Measurements from ENCODE around the gene SIPA1L3.

The SIPA1L3 gene

GRCh38 chr19:37947778-37948177 lies 40.8 kb downstream of the SIPA1L3 start:
- DNase-seq = no peak

- DNase-seq = no peak
Observed at GRCh38 chr19:37948362-37948761, 41.4 kb downstream of the SIPA1L3 start.

- DNase-seq = peak; percentile 78
Observed at GRCh38 chr19:37950471-37951175, 43.6 kb downstream of the SIPA1L3 start.

- DNase-seq = no peak
Observed at GRCh38 chr19:37951816-37952210, 44.8 kb downstream of the SIPA1L3 start.

- DNase-seq = no peak
Observed at GRCh38 chr19:37953171-37953917, 46.3 kb downstream of the SIPA1L3 start.

- no peak for DNase-seq
Observed at GRCh38 chr19:37953918-37954303, 46.9 kb downstream of the SIPA1L3 start.

- DNase-seq = no peak
Observed at GRCh38 chr19:37954421-37954874, 47.4 kb downstream of the SIPA1L3 start.

- no peak for DNase-seq
Observed at GRCh38 chr19:37955986-37956385, 49.0 kb downstream of the SIPA1L3 start.

- no peak for DNase-seq
Observed at GRCh38 chr19:37957176-37957575, 50.2 kb downstream of the SIPA1L3 start.

GRCh38 chr19:37959665-37960114 lies 52.7 kb downstream of the SIPA1L3 start:
- DNase-seq = no peak

GRCh38 chr19:37961198-37961597 lies 54.2 kb downstream of the SIPA1L3 start:
- DNase-seq = no peak

GRCh38 chr19:37963190-37963936 lies 56.4 kb downstream of the SIPA1L3 start:
- no peak for DNase-seq

- no peak for DNase-seq
Observed at GRCh38 chr19:37964109-37964508, 57.1 kb downstream of the SIPA1L3 start.

- DNase-seq = no peak
Observed at GRCh38 chr19:37966211-37966661, 59.2 kb downstream of the SIPA1L3 start.

- no peak for DNase-seq
Observed at GRCh38 chr19:37966662-37967231, 59.7 kb downstream of the SIPA1L3 start.

GRCh38 chr19:37969695-37970094 lies 62.7 kb downstream of the SIPA1L3 start:
- DNase-seq = no peak

GRCh38 chr19:37970699-37971098 lies 63.7 kb downstream of the SIPA1L3 start:
- no peak for DNase-seq

- DNase-seq = no peak
Observed at GRCh38 chr19:37972803-37973202, 65.8 kb downstream of the SIPA1L3 start.

GRCh38 chr19:37973666-37974065 lies 66.7 kb downstream of the SIPA1L3 start:
- DNase-seq = no peak

- DNase-seq = no peak
Observed at GRCh38 chr19:37975071-37975470, 68.1 kb downstream of the SIPA1L3 start.

- DNase-seq = no peak
Observed at GRCh38 chr19:37975596-37976515, 68.8 kb downstream of the SIPA1L3 start.

- no peak for DNase-seq
Observed at GRCh38 chr19:37977391-37977790, 70.4 kb downstream of the SIPA1L3 start.
